G401 (cell line): ENCODE results near the gene PTHLH. TPM values are rescaled to one million over a fixed set of nuclear protein-coding genes. Genes with fewer than 3 reads are reported as not detected.

ENCODE experiments used
- DNase-seq: peaks from one replicate; pipeline ENCODE4 v3.0.0-alpha.2; 2015; ENCODE audit warnings: low spot score
- in situ Hi-C: cut with HindIII; loops from 2 replicates; pipeline ENCODE4 v1.10.0; 2016; ENCODE audit warnings: low sequenced_read_pairs, mixed read lengths
- total RNA-seq: library from RNA; depleted of rRNA; stranded (reverse); fragments of >200 nt; shearing (Covaris generic); gene quantifications from 2 replicates; pipeline ENCODE4 v1.2.3, GENCODE V29; 2014

Gene PTHLH
- total RNA-seq, 1 experiment from 2014 or later: not detected

GRCh38 chr12:27975222-27976136 lies 2.9 kb upstream of the PTHLH start:
- in situ Hi-C loops: no loop called here
- no peak for DNase-seq

GRCh38 chr12:27974735-27975221 lies 2.2 kb upstream of the PTHLH start:
- DNase-seq: no peak
- in situ Hi-C loops: no loop called here

- no peak for DNase-seq
- in situ Hi-C loops: no loop called here
These were observed 956 bp upstream of the PTHLH start for GRCh38 chr12:27973487-27973890.

- in situ Hi-C loops: no loop called here
- no peak for DNase-seq
These were observed 927 bp downstream of the PTHLH start for GRCh38 chr12:27971606-27972005.

GRCh38 chr12:27971121-27971489 lies 1.4 kb downstream of the PTHLH start:
- no peak for DNase-seq
- in situ Hi-C loops: no loop called here

GRCh38 chr12:27970401-27971120 lies 2.0 kb downstream of the PTHLH start:
- in situ Hi-C loops: no loop called here

GRCh38 chr12:27969624-27970400 lies 2.7 kb downstream of the PTHLH start:
- in situ Hi-C loops: no loop called here
- DNase-seq: peak; percentile 13

More at GRCh38 chr12:27970401-27971120, 2.0 kb downstream of the PTHLH start:
- no peak for DNase-seq

GRCh38 chr12:27968972-27969623 lies 3.4 kb downstream of the PTHLH start:
- in situ Hi-C loops: no loop called here
- no peak for DNase-seq

GRCh38 chr12:27967551-27968054 lies 4.9 kb downstream of the PTHLH start:
- no peak for DNase-seq
- in situ Hi-C loops: no loop called here

- in situ Hi-C loops: no loop called here
- no peak for DNase-seq
These were observed 5.7 kb downstream of the PTHLH start for GRCh38 chr12:27966870-27967269.

- in situ Hi-C loops: no loop called here
- no peak for DNase-seq
These were observed 6.6 kb downstream of the PTHLH start for GRCh38 chr12:27965966-27966365.

- no peak for DNase-seq
These were observed 7.1 kb downstream of the PTHLH start for GRCh38 chr12:27965411-27965810.

GRCh38 chr12:27964123-27964522 lies 8.4 kb downstream of the PTHLH start:
- in situ Hi-C loops: no loop called here
- DNase-seq: no peak

More at GRCh38 chr12:27965411-27965810, 7.1 kb downstream of the PTHLH start:
- in situ Hi-C loops: no loop called here

- in situ Hi-C loops: no loop called here
- no peak for DNase-seq
These were observed 11.7 kb downstream of the PTHLH start for GRCh38 chr12:27960821-27961220.

- in situ Hi-C loops: no loop called here
- no peak for DNase-seq
These were observed 13.9 kb downstream of the PTHLH start for GRCh38 chr12:27958675-27959074.

- in situ Hi-C loops: no loop called here
- no peak for DNase-seq
These were observed 15.2 kb downstream of the PTHLH start for GRCh38 chr12:27957366-27957765.

- no peak for DNase-seq
- in situ Hi-C loops: no loop called here
These were observed 18.7 kb downstream of the PTHLH start for GRCh38 chr12:27953817-27954216.

- DNase-seq: no peak
These were observed 19.2 kb downstream of the PTHLH start for GRCh38 chr12:27953348-27953747.

GRCh38 chr12:27952510-27952909 lies 20.0 kb downstream of the PTHLH start:
- in situ Hi-C loops: no loop called here
- no peak for DNase-seq

More at GRCh38 chr12:27953348-27953747, 19.2 kb downstream of the PTHLH start:
- in situ Hi-C loops: no loop called here
